HG03066 (cell line): ENCODE measurements around the gene PSMA2.

ENCODE experiments used
- ATAC-seq: cut with Tn5 transposase; IDR thresholded peaks from one replicate; pipeline ENCODE4 v1.9.1; 2021; ENCODE audit warnings: low read depth; ENCODE audit not compliant: unreplicated experiment

Gene PSMA2

DNA sequence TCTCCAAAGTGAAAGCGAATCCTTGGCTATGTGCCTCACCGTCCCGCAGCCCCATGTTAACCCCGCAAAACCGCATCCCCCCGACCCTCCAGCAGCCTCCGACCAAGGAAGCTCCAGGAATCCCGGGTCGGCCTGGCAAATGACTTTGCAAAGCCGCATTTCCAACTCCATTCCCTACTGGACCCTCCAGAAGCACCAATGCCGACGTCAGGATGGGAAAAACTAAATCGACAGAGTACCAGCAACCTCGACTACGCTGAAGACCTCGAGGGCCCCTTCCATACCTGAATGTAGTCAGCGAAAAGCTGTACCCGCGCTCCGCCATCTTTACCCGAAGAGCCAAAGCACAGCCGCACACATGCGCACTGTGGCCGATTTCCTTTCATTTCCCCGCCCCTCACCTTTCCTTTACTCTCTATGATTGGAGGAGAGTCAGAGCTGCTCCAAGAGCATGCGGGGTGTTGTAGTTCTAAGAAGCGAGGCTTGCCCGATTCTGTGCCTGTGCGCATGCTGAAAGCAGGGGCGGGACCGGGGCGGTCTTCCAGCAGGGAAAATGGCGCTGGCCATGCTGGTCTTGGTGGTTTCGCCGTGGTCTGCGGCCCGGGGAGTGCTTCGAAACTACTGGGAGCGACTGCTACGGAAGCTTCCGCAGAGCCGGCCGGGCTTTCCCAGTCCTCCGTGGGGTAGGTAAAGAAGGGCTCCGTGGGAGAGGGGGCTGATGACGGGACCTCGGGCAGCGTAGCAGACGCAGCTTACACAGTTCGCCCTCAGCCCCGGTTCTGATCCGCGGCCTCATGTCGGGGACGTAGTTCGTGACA is at the start of gene PSMA2, which contains the start of gene MRPL32:
TSS of gene PSMA2 (minus strand) at position 341 of the 818 bp plus-strand sequence. CDS start at position 325, 16 bp downstream.
TSS of gene MRPL32 (plus strand) at position 543 of the 818 bp plus-strand sequence. CDS start at position 554, 11 bp downstream.
- peak; percentile 99 for ATAC-seq

GRCh38 chr7:42981601-42982000 is 49.6 kb upstream of the PSMA2 start:
- ATAC-seq = no peak

DNA sequence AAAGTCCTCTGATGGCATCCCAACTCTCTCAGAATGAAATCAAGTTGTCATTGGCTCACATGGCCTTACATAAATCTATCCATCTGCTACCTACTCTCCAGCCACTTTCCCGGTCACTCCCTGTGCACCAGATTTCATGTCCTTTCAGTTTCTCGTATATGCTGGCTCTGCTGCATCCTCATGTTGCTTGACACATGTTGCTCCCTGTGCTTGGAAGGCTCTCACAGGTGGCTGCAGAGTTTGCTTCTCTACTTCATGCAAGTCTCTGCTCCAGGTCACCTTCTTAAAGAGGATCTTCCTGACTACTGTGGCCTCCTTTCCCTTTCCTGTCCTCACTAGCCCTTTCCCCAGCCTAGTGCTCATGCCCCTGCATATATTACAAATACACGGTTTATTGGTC is 48.5 kb upstream of the PSMA2 start:
- no peak for ATAC-seq

- ATAC-seq = no peak
Measured at GRCh38 chr7:42980084-42980483, 48.1 kb upstream of the PSMA2 start.

DNA sequence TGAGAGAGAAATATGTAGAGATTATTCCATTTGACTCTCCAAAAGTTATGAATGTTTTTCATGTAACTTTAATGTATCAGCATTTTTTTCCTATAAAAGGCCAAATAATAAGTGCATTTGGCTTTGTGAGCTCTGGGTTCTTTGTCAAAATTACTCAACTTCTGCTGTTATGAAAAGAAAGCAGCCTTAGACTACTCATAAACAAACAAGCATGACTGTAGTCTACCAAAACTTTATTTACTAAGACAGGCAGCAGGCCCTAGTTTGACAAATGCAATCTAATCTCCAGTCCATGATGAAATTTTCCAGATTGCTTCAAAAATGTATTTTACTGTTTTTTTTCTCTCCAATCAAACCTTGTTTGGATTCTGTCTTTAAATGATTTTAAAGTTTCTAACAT is 46.5 kb upstream of the PSMA2 start:
- no peak for ATAC-seq

GRCh38 chr7:42976371-42976770 is 44.4 kb upstream of the PSMA2 start:
- ATAC-seq = no peak

DNA sequence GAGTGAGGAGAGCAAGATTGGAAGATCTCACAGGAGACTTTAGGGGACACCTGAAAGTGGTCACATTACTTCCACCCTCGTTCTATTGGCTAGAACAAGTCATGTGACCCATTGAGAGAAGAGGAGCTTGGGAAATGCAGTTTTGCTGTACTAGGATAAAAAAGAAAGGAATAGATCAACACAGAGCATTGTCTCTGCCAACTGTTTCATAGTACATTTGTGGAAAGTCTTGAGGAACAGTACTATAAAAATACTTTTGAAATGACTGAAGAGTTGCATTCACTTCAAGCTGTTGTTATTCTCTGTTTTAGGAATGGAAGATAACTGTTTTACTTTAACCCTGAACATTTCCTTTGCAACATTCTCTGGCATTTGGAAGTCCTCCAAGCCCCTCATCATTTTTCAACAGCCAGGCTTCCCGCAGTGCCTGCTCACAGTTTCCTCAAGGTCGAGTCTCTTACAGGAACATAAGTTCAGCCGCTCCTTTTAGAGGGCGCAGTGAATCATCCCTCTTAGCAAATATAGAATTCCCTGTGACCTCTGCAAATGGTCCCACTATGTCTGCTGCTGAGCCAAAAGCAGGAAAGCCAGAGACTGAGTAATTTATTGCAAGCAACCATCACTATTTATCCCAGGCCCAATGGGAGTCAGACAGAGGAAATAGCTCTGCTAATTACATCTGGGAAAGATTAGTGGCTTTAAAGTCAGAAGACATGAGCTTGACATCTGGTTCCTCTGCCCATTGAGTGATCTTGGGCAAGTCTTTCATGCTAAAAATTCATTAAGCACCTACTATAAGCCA is 40.9 kb upstream of the PSMA2 start:
- ATAC-seq = no peak

DNA sequence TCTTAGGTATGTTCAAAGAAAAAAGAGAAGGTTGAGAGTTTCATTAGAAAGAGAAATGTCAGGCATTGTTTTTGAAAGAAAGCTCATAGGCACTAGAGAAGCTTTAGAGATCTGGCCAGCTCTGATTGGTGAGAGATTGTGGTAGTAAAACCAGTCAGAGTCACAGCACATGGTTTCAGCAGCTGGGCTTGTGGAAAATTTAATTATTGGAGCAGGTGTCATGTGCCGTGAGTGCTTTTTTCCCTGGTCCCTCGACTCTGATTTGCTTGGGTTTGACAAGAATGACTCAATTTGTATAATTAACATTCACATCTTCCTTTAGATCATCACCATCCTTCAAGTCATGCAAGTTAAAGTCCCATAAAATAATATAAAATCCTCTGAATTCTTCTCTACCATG is 35.4 kb upstream of the PSMA2 start:
- ATAC-seq = no peak

DNA sequence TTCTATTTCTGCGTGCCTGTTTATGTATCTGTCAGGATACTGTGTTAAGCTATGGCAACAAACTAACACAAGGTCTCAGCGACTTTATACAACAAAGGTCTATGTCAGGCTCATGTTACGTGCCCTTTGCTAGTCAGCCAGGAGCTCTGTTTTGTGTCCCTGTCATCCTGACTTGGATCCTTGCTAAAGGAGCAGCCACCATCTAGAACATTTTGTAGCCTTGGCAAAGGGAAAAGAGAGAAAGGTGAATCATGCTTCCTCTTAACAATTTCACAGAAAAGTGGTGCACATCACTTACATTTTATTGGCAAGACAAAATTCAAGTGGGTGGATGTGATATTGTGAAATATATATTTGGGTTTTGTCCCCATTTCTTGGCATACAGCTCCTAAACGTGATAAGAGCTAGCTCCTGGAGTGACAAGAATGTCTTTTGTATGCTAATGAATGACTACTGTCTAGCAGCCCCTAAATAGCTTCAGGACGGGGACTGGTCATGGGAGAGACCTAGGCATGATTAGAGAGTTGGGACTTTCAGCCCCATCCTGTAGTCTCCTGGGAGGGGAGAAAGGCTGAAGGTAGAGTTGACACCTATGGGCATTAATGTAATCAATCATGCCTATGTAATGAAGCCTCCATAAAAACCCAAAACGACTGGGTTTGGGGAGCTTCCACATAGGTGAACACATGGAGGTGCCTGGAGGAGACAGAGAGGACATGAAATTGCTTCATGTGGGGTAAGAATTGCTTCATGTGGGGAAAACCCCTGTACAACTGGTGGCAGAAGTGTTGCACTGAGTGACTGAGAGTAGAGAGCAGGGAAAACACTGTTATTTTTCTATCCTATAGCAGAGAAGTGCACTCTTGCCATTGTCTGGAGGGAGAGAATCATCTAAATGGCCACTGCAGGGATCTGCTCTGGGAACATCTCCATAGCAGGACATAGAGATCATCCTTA is 33.2 kb upstream of the PSMA2 start:
- no peak for ATAC-seq

DNA sequence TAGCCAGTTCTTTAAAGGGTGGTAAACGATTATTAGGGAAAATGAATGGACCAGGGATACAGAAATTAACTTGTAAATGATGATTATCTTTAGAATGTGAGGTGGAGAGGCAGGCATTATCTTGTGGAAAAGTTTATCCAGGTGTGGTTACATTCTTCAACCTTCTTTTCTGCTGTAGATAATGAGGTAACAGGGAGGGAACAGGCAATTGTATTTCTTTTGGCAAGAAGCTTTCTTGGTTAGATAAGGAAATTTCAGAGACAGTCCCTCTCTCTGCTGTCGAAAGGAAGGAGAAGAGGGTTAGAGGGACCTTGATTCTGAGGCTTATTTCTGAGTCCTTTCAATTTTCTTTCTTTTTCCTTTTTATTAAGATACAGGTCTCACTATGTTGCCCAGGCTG is 32.3 kb upstream of the PSMA2 start:
- no peak for ATAC-seq

DNA sequence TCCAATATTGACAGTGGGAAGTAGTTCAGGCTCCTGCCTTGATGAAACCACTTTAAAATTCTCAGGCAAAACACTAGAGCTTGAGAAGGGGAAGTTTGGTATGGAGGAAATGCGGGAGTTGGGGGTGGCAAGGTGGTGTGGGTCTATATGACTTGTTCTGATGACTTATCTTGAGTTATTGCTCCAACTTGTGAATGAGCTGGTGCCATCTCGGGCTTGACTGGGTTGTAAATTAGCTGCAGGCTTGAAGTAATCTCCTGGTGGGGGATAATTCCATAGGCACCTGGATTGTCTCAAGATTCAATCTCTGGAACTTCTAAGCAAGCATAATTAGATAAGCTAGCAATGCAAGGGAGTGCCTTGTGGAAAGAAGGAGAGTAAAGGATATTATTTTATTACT is 29.2 kb upstream of the PSMA2 start:
- no peak for ATAC-seq

DNA sequence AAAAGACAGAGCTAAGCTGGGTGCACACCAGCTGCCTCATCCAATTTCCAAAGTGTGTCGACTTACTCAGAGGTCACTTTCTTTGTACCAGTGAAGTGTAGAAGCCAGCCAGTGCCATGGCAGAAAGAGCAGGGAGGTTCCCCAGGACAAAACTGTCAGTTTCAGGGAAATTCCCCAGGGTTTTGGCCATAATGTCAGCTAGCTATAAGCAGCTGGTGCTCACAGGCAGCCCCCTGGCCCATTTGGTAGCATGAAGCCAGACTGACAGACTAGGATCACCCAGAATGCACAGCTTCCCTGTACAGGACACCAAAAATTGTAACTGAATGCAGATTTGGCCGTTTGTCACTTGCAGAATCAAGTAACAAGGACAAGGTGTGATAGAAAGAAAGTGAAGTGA is 28.8 kb upstream of the PSMA2 start:
- no peak for ATAC-seq

GRCh38 chr7:42959549-42959948 is 27.6 kb upstream of the PSMA2 start:
- ATAC-seq = no peak

GRCh38 chr7:42956062-42956461 is 24.1 kb upstream of the PSMA2 start:
- ATAC-seq = no peak

DNA sequence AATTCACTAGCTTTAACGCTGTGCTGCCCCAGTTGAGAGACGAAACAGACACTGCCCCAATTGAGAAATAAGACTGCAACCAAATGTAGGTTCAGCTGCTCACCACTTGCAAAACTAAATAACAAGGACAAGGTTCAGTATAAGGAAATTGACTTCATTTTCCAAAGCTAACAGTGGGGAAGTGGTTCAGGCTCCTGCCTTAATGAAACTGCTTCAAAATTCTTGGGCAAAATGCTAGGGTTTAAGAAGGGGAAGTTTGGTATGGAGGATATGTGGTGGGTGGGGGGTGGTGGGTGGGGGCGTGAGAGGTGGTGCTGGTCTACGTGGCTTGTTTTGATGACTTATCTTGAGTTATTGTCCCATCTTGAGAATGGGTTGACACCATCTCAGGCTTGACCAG is 22.0 kb upstream of the PSMA2 start:
- ATAC-seq = no peak

DNA sequence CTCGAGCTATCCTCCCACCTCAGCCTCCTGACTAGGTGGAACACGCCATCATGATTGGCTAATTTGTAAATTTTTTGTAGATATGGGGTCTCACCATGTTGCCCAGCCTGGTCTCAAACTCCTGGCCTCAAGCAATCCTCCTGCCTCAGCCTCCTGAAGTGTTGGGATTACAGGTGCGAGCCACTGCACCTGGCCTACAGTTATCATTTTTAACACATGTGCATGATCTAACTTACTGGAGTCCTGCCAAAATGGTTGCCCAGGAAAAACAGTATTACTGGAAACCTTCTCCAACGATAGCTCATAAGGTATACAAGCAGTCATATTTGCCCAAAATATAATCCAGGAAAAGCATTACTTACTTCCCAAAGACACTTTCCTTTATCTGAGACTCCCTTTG is 20.4 kb upstream of the PSMA2 start:
- ATAC-seq = no peak

DNA sequence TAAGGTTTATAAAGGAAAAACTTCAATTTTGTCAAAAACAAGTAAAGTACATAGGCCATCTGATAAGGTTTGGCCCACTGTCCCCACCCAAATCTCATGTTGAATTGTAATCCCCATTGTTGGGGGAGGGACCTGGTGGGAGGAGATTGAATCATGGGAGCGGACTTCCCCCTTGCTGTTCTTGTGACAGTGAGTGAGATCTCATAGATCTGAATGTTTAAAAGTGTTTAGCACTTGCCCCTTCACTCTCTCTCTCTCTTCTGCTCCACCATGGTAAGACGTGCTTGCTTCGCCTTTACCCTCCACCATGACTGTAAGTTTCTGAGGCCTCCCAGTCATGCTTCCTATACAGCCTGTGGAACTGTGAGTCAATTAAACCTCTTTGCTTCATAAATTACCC is 18.4 kb upstream of the PSMA2 start:
- no peak for ATAC-seq

GRCh38 chr7:42947521-42947920 is 15.5 kb upstream of the PSMA2 start:
- ATAC-seq = no peak

- no peak for ATAC-seq
Measured at GRCh38 chr7:42946627-42946950, 14.6 kb upstream of the PSMA2 start.

DNA sequence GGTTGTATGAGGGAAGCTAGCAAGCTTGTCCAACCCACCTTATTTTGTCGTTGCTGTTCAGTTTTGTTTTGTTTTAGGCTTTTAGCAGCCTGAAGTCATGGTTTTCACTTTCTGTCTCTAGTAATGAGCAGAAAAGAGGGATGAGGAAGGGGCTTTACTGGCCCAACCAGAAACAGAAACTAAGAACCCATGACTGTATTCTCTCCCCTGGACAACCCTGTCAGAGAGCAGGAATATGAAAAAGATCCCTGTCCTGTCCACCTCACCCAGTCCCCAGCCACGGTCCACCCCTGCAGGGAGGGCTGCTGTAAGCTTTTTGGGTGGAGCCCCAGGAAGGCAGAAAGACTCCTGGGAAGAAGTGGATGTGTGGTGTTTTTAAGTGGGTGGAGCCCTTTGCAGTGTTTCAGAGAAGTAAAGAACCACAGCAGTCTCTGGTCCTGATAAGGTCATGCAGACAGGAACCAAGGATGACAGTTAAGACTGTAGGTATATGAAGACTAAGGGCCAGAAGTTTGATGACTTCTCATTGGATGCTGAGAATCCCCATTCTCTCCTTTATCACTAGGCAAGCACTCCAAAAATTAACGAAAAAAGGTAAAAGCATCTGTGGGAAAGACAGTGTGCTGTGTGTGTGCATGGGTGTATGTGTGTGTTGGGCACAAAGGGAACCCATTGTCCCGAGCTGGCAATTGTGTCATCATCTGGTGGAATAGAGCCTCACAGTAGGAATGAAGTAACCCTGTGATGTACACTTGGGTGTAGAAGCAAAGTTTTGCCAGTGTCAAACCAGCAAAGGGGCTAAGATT is 14.1 kb upstream of the PSMA2 start:
- peak; percentile 70 for ATAC-seq
